ENCODE data around the gene CCL16.
"Not testable (repeated sequence)": the region's sequence is repeated elsewhere in the genome, so short reads cannot be mapped to it uniquely, and the experiment has no call there.

The CCL16 gene

GRCh38 chr17:35942588-35943186, 38.6 kb downstream of the CCL16 start:
- no peak for DNase-seq (ENCODE audit: low read depth in 1 of 2, low spot score in 1 of 2)

DNA sequence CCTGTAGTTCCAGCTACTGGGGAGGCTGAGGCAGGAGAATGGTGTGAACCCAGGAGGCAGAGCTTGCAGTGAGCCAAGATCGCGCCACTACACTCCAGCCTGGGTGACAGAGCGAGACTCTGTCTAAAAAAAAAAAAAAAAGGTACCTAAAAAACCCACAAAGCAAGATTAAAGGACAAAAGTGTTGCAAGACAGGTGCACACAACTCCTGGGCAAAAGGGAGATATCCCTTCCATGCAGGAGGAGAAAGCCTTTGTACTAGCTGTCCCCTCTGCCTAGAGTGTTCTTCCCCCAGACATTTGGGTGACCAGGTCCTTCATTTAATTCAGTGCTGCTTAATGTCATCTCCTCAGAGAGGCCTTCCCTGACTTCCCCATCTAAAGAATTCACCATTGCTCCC, 42.8 kb downstream of the CCL16 start:
- not testable (repeated sequence) for DNase-seq (ENCODE audit: low read depth in 1 of 2, low spot score in 1 of 2)

- DNase-seq (ENCODE audit: low read depth in 1 of 2, low spot score in 1 of 2): no peak
These were observed 45.2 kb downstream of the CCL16 start for GRCh38 chr17:35936063-35936462.

GRCh38 chr17:35934760-35935159, 46.5 kb downstream of the CCL16 start:
- no peak for DNase-seq (ENCODE audit: low read depth in 1 of 2, low spot score in 1 of 2)

DNA sequence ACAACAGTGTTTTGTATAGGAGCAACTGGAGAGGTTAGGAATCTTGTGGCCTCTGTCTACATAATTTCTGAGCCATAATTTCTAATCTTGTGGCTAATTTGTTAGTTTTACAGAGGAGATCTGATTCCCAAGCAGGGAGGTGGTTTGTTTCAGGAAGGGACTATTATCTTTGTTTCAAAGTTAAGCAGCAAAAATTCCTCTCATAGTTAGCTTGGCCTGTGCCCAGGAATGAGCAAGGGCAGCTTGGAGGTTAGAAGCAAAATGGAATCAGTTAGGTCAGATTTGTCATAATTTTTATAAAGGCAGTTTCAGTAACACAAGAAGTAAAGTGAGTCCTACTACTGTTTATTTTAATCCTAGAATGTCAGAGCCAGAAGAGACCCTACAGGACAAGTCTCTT, 48.7 kb downstream of the CCL16 start:
- no peak for DNase-seq (ENCODE audit: low read depth in 1 of 2, low spot score in 1 of 2)

- DNase-seq (ENCODE audit: low read depth in 1 of 2, low spot score in 1 of 2): no peak
These were observed 49.4 kb downstream of the CCL16 start for GRCh38 chr17:35931794-35932425.

DNA sequence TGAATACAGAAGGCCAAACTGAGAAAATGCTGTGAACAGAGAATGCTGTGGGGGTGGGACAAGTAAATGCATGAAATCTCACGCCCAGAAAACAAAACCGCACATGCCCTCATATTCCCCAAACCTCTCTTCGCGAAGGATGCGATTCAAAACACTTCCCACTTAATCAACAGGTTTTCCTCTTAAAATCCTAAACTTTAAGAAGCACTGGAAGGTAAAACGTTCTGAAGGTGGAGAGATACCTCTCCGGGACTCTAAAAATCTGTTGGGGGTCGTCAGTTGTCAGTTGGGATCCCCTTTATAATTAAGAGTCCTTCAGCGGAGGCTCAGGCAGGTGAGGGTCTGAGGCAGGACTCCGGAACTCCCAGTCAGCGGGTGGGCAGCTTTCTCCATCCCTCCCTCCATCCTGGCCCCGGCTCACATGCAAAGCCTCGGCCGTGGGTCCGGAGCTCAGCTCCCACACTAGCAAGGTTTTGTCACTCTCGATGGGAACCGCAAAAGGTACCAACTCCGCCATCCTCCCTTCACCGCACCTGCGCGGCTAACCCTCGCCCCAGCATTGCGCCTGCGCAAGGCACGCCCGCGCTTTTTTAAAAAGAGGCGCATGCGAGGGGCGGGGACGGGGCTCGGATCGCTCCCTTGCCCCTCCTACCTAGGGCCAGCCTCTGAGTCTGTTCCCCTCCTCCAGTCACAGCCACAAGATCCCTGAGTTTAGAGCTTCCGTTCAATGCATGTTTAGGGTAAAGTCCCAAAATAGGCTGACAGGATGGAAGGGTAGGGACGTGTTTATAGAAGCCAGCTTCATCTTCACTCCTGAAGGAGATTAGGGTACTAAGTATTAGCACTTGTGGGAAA, 50.9 kb downstream of the CCL16 start, which contains the start of gene RDM1:
Gene RDM1 (minus strand): TSS at position 563 of the 855 bp plus-strand sequence. CDS start 46 bp downstream, at position 517.
- peak; percentile 45 to 69 for DNase-seq (ENCODE audit: low read depth in 1 of 2, low spot score in 1 of 2)

DNA sequence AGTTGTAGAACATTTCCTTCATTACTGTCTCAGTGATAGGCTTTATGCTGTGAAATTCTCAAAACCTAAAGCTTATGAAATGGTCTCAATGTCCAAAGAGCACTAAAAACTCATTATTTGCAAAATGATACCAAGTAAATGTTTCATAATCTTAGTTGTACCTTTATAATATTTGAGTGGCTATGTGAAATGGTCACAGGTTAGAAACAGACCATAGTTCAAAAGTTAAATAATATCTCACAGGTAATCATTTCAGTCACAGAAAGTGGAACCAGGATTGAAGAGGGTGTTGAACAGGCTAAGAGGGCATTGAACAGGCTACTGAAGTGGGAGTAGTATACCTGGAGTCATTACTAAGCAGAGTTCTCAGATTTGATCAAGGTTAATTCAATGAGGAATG, 53.6 kb downstream of the CCL16 start:
- no peak for DNase-seq (ENCODE audit: low read depth in 1 of 2, low spot score in 1 of 2)
